ENCODE measurements around the gene CHIT1. TPM values are rescaled to one million over a fixed set of nuclear protein-coding genes. Genes with fewer than 3 reads are reported as not detected.

Gene CHIT1
- total RNA-seq, 1 donor from 2014 or later: not detected

DNA sequence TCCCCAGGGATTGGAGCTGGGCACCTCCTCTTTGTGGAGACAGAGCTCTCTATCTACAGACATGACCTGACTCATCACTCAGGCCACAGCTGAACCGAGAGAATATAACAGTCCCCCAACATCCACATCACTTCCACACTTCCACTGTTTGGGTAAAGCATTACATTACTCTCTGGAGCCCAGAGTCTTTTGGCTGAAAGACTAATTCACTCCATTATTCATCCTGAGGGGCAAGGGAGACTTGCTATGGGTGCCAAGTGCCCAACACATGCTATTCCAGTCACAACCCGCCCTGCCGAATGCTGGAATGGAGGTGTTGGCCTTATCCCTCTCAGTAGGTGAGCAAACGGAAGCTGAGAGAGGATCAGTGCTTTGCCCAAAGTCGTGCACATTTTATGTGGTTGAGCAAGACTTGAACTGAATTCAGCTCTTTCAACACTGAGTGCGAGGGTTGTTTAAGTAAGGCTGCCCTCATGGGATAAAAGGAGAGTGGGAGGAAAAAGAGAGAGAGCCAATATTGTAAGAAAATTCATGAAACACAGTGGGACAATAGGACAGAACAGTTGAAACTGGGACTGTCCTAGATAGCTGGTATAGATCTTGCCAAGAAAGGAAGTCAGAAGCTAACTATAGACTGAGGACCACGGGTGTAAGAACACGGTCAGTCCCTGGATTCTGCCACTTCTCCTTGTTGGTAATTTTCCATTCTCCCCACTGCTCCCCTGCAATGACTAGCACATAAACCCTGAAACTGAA, 29.5 kb downstream of the CHIT1 start:
- DNase-seq (ENCODE audit: low read depth): no peak
- TF ChIP-seq, protein P1, sequence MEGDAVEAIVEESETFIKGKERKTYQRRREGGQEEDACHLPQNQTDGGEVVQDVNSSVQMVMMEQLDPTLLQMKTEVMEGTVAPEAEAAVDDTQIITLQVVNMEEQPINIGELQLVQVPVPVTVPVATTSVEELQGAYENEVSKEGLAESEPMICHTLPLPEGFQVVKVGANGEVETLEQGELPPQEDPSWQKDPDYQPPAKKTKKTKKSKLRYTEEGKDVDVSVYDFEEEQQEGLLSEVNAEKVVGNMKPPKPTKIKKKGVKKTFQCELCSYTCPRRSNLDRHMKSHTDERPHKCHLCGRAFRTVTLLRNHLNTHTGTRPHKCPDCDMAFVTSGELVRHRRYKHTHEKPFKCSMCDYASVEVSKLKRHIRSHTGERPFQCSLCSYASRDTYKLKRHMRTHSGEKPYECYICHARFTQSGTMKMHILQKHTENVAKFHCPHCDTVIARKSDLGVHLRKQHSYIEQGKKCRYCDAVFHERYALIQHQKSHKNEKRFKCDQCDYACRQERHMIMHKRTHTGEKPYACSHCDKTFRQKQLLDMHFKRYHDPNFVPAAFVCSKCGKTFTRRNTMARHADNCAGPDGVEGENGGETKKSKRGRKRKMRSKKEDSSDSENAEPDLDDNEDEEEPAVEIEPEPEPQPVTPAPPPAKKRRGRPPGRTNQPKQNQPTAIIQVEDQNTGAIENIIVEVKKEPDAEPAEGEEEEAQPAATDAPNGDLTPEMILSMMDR (conservative IDR thresholded peaks at IDR 0.05; ENCODE audit: low read depth, low read length): no peak
- H3K4me3 ChIP-seq (ENCODE audit: low read depth, low read length): no peak overlapping the region

DNA sequence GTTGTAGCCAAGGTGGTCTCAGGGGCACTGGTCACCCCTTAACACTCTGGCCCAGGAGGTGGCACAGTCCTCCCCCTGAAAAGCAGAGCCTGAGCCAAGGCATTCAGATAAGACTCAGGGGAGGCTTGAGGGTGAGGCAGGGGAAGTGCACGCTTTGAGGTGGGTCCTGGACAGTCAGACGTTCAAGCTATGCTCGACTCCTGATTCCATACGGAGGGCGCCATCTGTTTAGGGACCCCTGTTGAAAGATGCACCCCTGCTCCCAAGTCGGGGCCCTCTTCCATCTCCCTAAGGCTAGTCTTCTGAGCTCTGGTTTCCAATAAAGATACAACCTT, 30.0 kb downstream of the CHIT1 start:
- TF ChIP-seq, protein P1 (conservative IDR thresholded peaks at IDR 0.05; ENCODE audit: low read depth, low read length): no peak
- no peak for DNase-seq (ENCODE audit: low read depth)
- H3K4me3 ChIP-seq (ENCODE audit: low read depth, low read length): no peak overlapping the region

DNA sequence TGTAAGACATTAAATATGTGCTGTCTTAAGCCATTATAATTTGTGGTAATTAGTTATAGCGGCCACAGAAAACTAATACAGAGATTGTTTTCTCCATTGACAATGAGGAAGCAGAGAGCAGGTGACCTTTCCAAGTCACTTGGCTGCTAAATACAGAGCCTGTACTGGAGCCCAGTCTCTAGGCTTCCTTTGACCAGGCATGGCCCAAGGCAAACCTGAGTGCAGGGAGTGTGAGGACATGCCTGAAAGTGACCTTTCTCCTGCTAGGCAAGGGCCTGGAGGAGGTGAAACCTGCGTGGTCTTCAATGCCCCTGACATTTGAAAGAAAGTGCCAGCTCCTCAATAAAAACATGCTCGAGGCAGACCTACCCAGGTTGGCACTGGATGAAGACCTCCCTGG, 30.5 kb downstream of the CHIT1 start:
- TF ChIP-seq, protein P1 (conservative IDR thresholded peaks at IDR 0.05; ENCODE audit: low read depth, low read length): no peak
- H3K4me3 ChIP-seq (ENCODE audit: low read depth, low read length): no peak overlapping the region
- no peak for DNase-seq (ENCODE audit: low read depth)

DNA sequence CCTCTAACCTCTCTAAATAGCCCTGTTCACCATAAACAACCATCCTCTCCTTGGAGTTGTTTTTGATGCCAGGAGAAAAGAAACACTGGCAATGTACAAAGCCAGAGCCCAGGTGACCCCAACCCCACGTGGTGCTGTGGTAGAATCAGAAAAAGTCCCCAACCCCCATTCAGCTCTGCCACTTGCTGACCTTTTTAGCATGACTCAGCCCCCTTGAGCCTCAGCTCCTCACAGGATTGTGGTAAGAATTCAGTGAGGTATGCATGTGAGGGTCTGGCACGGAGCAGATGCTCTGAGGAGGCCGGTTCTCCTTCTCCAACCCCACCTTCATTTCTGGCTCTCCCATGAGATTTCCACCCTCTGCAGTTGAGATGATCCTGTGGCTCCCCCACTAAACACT, 31.8 kb downstream of the CHIT1 start:
- TF ChIP-seq, protein P1 (conservative IDR thresholded peaks at IDR 0.05; ENCODE audit: low read depth, low read length): no peak
- DNase-seq (ENCODE audit: low read depth): peak; percentile 42
- no peak overlapping the region for H3K4me3 ChIP-seq (ENCODE audit: low read depth, low read length)

DNA sequence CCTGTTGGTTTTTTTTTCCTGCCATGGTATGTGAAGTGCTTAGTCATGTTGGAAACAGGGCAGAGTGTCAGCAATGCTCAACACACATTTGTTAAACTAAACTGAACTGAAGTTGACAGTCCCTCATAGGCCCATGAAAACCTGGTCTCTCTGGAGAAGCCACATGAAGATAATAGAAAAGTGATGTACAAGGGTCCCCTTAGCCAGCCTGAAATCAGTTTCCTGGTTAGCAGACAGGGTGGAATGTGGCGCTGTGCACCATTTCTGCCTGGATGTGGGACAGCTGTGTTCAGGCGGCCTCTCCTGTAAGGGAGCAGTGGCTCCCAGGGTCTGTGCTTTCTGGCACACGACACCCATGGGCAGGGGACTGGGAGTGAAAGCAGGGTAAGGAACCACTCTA, 33.1 kb downstream of the CHIT1 start:
- TF ChIP-seq, protein P1 (conservative IDR thresholded peaks at IDR 0.05; ENCODE audit: low read depth, low read length): no peak
- H3K4me3 ChIP-seq (ENCODE audit: low read depth, low read length): no peak overlapping the region
- DNase-seq (ENCODE audit: low read depth): no peak

DNA sequence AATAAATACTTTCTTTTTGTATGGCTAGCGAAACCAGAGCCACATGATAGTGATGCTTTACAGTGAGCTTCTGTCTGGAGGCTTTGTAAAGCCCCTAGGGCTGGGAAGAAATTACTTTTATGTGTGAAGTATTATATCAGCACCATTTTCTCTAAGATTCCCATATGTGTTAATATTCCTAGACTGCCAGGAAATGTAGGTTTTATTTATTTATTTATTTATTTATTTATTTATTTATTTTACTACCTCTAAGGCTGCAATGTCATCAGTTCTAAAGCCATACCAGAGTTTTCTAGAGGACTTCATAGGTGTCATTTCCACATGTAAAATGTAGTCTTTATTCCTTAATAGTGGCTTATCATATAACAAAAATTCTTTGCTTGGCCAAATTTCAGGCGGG, 38.5 kb downstream of the CHIT1 start:
- no peak overlapping the region for H3K4me3 ChIP-seq (ENCODE audit: low read depth, low read length)
- DNase-seq (ENCODE audit: low read depth): no peak
- TF ChIP-seq, protein P1 (conservative IDR thresholded peaks at IDR 0.05; ENCODE audit: low read depth, low read length): no peak

DNA sequence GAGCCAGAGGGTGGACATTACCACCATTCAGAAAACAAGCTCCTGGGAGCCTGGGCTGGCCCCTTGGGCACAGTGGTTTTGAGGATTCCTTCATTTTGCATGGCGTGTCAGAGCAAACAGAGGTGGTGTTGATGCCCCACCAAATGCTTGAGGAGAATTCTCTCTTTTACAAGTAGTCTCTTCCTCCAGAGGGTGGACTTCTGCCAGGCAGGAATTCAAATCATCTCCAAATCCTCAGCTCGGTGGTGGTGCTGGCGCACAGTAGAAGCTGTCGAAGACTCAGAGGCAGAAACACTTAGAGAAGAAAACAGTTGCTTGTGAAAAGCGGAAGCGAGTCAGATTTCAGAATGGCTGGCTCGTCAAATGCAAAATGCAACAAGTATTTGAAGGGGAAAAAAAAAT, 39.5 kb downstream of the CHIT1 start:
- TF ChIP-seq, protein P1 (conservative IDR thresholded peaks at IDR 0.05; ENCODE audit: low read depth, low read length): no peak
- DNase-seq (ENCODE audit: low read depth): no peak
- no peak overlapping the region for H3K4me3 ChIP-seq (ENCODE audit: low read depth, low read length)

Data from epithelial cell of proximal tubule (primary cell).